Fibroblast of mammary gland (primary cell): Measurements from ENCODE around the gene AP5B1.
"Not testable (repeated sequence)": the region's sequence is repeated elsewhere in the genome, so short reads cannot be mapped to it uniquely, and the experiment has no call there.

Experiments
- DNase-seq: peaks from one replicate; pipeline ENCODE4 v3.0.0-alpha.2; 2010; ENCODE audit warnings: low read depth
- H3K4me3 ChIP-seq: 2 replicates; pipeline ENCODE4 v1.5.1; 2011; ENCODE audit warnings: low read depth, mild to moderate bottlenecking, low read length, moderate library complexity; ENCODE audit not compliant: control insufficient read depth
- CTCF ChIP-seq: conservative IDR thresholded peaks from 2 replicates; pipeline ENCODE4 v1.5.1; 2011; ENCODE audit warnings: low read depth, low read length, inconsistent platforms; ENCODE audit not compliant: control insufficient read depth, insufficient read depth

Gene AP5B1

DNA sequence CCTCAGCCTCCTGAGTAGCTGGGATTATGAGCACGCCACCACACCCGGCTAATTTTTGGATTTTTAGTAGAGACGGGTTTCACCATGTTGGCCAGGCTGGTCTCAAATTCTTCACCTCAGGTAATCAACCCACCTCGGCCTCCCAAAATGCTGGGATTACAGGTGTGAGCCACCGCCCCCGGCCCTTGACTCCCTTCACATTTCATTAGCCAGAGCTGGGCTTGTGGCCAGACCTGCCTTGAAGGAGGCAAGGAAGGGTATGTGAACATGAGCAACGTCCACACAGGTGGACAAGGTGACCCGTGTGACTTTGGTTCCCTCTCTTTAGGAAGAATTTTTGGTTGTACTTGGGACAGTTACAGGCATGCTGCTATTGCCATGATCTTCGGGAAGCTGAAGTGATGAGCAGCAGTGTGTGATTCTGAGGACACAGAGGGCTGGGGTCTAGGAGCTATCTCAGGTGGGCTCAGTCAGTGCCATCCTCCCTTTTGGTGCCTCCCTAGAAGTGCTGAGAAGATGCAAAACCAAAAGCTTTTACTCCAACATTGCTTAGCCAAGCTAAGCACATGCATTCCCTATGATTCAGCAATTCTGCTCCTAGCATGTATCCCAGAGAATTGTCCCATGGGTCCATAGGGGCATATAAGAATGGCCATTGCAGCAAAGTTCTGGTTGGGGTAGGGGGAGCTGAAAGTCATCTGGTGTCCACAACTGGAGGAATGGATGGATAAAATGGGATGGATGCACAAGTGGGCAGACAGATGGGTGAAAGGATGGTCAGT lies 6.1 kb downstream of the AP5B1 start:
- H3K4me3 ChIP-seq = no peak overlapping the region
- no peak for DNase-seq
- no peak for TF ChIP-seq CTCF

- peak; percentile 21 for DNase-seq
- TF ChIP-seq CTCF = peak; percentile 45
- no peak overlapping the region for H3K4me3 ChIP-seq
These were observed 6.9 kb downstream of the AP5B1 start for GRCh38 chr11:65773784-65774411.

- DNase-seq = no peak
- TF ChIP-seq CTCF = no peak
- no peak overlapping the region for H3K4me3 ChIP-seq
These were observed 9.1 kb downstream of the AP5B1 start for GRCh38 chr11:65771589-65772112.

GRCh38 chr11:65770951-65771567 lies 9.7 kb downstream of the AP5B1 start:
- TF ChIP-seq CTCF = no peak
- no peak for DNase-seq
- H3K4me3 ChIP-seq = no peak overlapping the region

DNA sequence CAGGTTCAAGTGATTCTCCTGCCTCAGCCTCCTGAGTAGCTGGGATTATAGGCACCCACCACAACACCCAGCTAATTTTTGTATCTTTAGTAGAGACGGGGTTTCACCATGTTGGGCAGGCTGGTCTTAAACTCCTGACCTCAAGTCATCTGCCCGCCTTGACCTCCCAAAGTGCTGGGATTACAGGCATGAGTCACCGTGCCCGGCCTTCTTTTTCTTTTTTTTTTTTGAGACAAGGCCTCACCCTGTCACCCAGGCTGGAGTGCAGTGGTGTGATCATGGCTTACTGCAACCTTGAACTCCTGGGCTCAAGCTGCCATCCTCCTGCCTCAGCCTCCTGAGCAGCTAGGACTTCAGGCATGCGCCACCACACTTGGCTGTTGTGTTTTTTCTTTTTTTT lies 13.0 kb downstream of the AP5B1 start:
- not testable (repeated sequence) for H3K4me3 ChIP-seq, DNase-seq

GRCh38 chr11:65767406-65767805 lies 13.4 kb downstream of the AP5B1 start:
- no peak for TF ChIP-seq CTCF
- no peak overlapping the region for H3K4me3 ChIP-seq
- DNase-seq = peak; percentile 37

DNA sequence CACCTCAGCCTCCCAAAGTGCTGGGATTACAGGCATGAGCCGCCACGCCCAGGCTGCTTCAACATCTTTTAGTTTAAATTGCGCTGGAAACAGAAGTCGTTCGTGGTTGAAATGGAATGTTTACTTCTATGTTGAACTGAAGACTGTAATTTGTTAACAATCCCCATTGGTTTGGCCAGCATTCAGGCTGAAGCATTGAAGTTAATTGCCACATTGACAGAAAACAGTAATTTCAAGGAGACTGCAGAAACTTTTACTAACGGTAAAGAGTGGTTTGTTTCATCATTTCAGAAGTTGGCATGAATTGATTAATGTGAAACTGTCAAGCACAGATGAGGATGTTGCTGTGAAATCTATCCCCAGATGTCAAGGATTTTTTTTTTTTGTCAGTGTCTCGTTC lies 14.2 kb downstream of the AP5B1 start:
- TF ChIP-seq CTCF = no peak
- DNase-seq = peak; percentile 48
- no peak overlapping the region for H3K4me3 ChIP-seq
